Measurements from ENCODE around the gene CASQ2.

GRCh38 chr1:115671176-115671934 lies 97.2 kb downstream of the CASQ2 start:
- no peak for TF ChIP-seq ASH2L (IDR thresholded peaks at IDR 0.05; ENCODE audit: borderline replicate concordance, low read depth)
- no peak for TF ChIP-seq EP300 (IDR thresholded peaks at IDR 0.05; ENCODE audit: borderline replicate concordance in 1 of 2, control insufficient read depth in 1 of 2, low read depth in 2 of 2, low read length in 2 of 2)
- no peak for TF ChIP-seq ELK1 (IDR thresholded peaks at IDR 0.05; ENCODE audit: low read depth, low read length)
- no peak for TF ChIP-seq CTCF (IDR thresholded peaks at IDR 0.05 in 2 of 3, conservative IDR thresholded peaks at IDR 0.05 in 1 of 3; ENCODE audit: control insufficient read depth in 2 of 3, extremely low read depth in 1 of 3, insufficient read depth in 1 of 3, low read depth in 3 of 3, low read length in 3 of 3)
- TF ChIP-seq KDM1A (IDR thresholded peaks at IDR 0.05; ENCODE audit: borderline replicate concordance): no peak
- no peak for TF ChIP-seq CREB1 (IDR thresholded peaks at IDR 0.05; ENCODE audit: low read depth)
